ENCODE results near the gene CLIC1. TPM values are rescaled to one million over a fixed set of nuclear protein-coding genes. Genes with fewer than 3 reads are reported as not detected.

The CLIC1 gene
- total and polyA plus RNA-seq, 10 donors, result 296 to 447 (median 347) TPM

GRCh38 chr6:31706599-31706998 lies 29.7 kb downstream of the CLIC1 start, which contains the start of gene LY6G6F:
LY6G6F (plus strand) TSS chr6:31706866; CDS start chr6:31706907, 41 bp downstream.
- Histone ChIP-seq H3K9me3 (no peaks in the 10 kb centered on the region), H3K4me1 (peaks cover 7 to 36% (median 24%) of the 10 kb centered on the region in 6 donors), H3K27ac (no peak within 1 kb of the TSS), H3K36me3 (peaks cover 0 to 2% (median 0%) of the 10 kb centered on the region in 6 donors), H3K4me3 (no peak within 1 kb of the TSS), H3K27me3 (replicated peaks in 1 of 7) (no peaks in the 10 kb centered on the region)
- DNase-seq, result no peak
- intact Hi-C loops (cut with DNase I; ENCODE audit: low total_unique reads), result no loop called here
- TF ChIP-seq, protein P1, sequence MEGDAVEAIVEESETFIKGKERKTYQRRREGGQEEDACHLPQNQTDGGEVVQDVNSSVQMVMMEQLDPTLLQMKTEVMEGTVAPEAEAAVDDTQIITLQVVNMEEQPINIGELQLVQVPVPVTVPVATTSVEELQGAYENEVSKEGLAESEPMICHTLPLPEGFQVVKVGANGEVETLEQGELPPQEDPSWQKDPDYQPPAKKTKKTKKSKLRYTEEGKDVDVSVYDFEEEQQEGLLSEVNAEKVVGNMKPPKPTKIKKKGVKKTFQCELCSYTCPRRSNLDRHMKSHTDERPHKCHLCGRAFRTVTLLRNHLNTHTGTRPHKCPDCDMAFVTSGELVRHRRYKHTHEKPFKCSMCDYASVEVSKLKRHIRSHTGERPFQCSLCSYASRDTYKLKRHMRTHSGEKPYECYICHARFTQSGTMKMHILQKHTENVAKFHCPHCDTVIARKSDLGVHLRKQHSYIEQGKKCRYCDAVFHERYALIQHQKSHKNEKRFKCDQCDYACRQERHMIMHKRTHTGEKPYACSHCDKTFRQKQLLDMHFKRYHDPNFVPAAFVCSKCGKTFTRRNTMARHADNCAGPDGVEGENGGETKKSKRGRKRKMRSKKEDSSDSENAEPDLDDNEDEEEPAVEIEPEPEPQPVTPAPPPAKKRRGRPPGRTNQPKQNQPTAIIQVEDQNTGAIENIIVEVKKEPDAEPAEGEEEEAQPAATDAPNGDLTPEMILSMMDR (IDR thresholded peaks at IDR 0.05 in 8 of 11, conservative IDR thresholded peaks at IDR 0.05 in 3 of 11), result no peak
- TF ChIP-seq POLR2A (IDR thresholded peaks at IDR 0.05) (no peak), POLR2AphosphoS5 (IDR thresholded peaks at IDR 0.05) (no peak)
- 44 to 74% (median 64%) methylated on average over 3 of the region's 3 CpGs for WGBS, 5 donors

DNA sequence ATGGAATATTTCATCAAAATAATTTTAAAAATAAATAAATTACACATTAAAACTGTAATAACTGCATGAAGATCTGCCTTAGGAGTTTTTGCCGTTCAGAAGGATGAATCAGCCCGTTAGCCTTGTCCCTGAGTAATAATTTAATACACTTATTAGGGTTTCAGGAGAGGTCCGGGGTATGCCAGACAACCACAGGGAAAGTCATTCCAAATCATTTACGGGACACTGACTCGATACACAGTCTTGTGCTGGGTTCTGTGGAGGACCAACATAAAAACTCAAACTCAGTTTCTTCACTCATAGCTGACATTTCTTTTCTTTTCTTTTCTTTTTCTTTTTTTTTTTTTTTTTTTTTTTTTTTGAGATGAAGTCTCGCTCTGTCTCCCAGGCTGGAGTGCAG lies 30.4 kb downstream of the CLIC1 start:
- H3K36me3 ChIP-seq, result peaks cover 0 to 8% (median 0%) of the 10 kb centered on the region in 6 donors
- no peak for TF ChIP-seq POLR2A (IDR thresholded peaks at IDR 0.05)
- TF ChIP-seq, protein P1 (IDR thresholded peaks at IDR 0.05 in 8 of 11, conservative IDR thresholded peaks at IDR 0.05 in 3 of 11), result no peak
- TF ChIP-seq POLR2AphosphoS5 (IDR thresholded peaks at IDR 0.05), result no peak
- no peak for DNase-seq
- no peaks in the 10 kb centered on the region for H3K27me3 ChIP-seq (replicated peaks in 1 of 7)
- 86 to 94% (median 91%) methylated on average over 5 to 6 of the region's 6 CpGs for WGBS, 5 donors
- no peak overlapping the region for H3K27ac ChIP-seq
- H3K4me3 ChIP-seq, result no peak overlapping the region
- no peaks in the 10 kb centered on the region for H3K9me3 ChIP-seq
- H3K4me1 ChIP-seq, result peaks cover 13 to 36% (median 26%) of the 10 kb centered on the region in 6 donors
- intact Hi-C loops (cut with DNase I; ENCODE audit: low total_unique reads), result no loop called here

- intact Hi-C loops (cut with DNase I; ENCODE audit: low total_unique reads), result no loop called here
- H3K27me3 ChIP-seq (replicated peaks in 1 of 7), result no peaks in the 10 kb centered on the region
Measured at GRCh38 chr6:31702819-31703716, 33.3 kb downstream of the CLIC1 start, which contains the start of gene ABHD16A. ABHD16A (minus strand) TSS chr6:31703324; CDS start chr6:31703281, 43 bp downstream.

More at GRCh38 chr6:31702819-31703716, 33.3 kb downstream of the CLIC1 start, which contains the start of gene ABHD16A:
- WGBS, 5 donors, result 1 to 2% (median 1%) methylated on average over 42 to 54 of the region's 54 CpGs
- Histone ChIP-seq H3K9me3 (no peaks in the 10 kb centered on the region), H3K4me3 (peak within 1 kb of the TSS; percentile 52 to 82 (median 61)), H3K4me1 (peaks cover 15 to 54% (median 35%) of the 10 kb centered on the region in 6 donors), H3K36me3 (peaks cover 0 to 37% (median 22%) of the 10 kb centered on the region in 6 donors), H3K27ac (peak within 1 kb of the TSS; percentile 97 to 100 (median 99))
- DNase-seq, result peak; percentile 100
- TF ChIP-seq, protein P1 (IDR thresholded peaks at IDR 0.05 in 8 of 11, conservative IDR thresholded peaks at IDR 0.05 in 3 of 11), result peak in 7 of 11 experiments; percentile 25 to 58 (median 48)
- peak; percentile 89 to 94 (median 92) for TF ChIP-seq POLR2A (IDR thresholded peaks at IDR 0.05)
- peak; percentile 98 to 99 (median 99) for TF ChIP-seq POLR2AphosphoS5 (IDR thresholded peaks at IDR 0.05)
